Cardiac fibroblast (primary cell): ENCODE measurements around the gene RXFP1.

Experiments
- DNase-seq, 2 donors: peaks; one replicate each; pipeline versions ENCODE4 v3.0.0 to v3.0.0-alpha.2; 2010; ENCODE audit warnings: low read depth in 2 of 2
- H3K4me3 ChIP-seq, 2 donors: replicated peaks in 1 of 2; 1 replicate in 1 of 2; 2 replicates in 1 of 2; pipeline ENCODE4 v1.5.1; 2011; ENCODE audit warnings: low read depth in 2 of 2, low read length in 2 of 2, mild to moderate bottlenecking in 2 of 2, moderate library complexity in 1 of 2
- CTCF ChIP-seq: IDR thresholded peaks from one replicate; pipeline ENCODE4 v1.5.1; 2011; ENCODE audit warnings: low read depth, mild to moderate bottlenecking, low read length, inconsistent platforms

Gene RXFP1

GRCh38 chr4:158500054-158500453 lies 21.6 kb upstream of the RXFP1 start:
- no peak for TF ChIP-seq CTCF
- H3K4me3 ChIP-seq: no peak overlapping the region
- DNase-seq: no peak

GRCh38 chr4:158513256-158513655 lies 8.4 kb upstream of the RXFP1 start:
- no peak overlapping the region for H3K4me3 ChIP-seq
- DNase-seq: peak in 1 of 2 donors; percentile 36
- TF ChIP-seq CTCF: no peak

- no peak for DNase-seq
- no peak overlapping the region for H3K4me3 ChIP-seq
- no peak for TF ChIP-seq CTCF
Observed at GRCh38 chr4:158519226-158519625, 2.5 kb upstream of the RXFP1 start.

- no peak for TF ChIP-seq CTCF
- DNase-seq: no peak
- no peak overlapping the region for H3K4me3 ChIP-seq
Observed at GRCh38 chr4:158523990-158524535, 2.4 kb downstream of the RXFP1 start.

- no peak for DNase-seq
- no peak for TF ChIP-seq CTCF
- no peak overlapping the region for H3K4me3 ChIP-seq
Observed at GRCh38 chr4:158527516-158527915, 5.8 kb downstream of the RXFP1 start.

GRCh38 chr4:158529505-158529904 lies 7.8 kb downstream of the RXFP1 start:
- no peak overlapping the region for H3K4me3 ChIP-seq
- no peak for TF ChIP-seq CTCF
- DNase-seq: no peak

- no peak for TF ChIP-seq CTCF
- no peak for DNase-seq
- H3K4me3 ChIP-seq: no peak overlapping the region
Observed at GRCh38 chr4:158530381-158530780, 8.7 kb downstream of the RXFP1 start.
